HepG2 (cell line): ENCODE data around the gene KCND1. TPM values are rescaled to one million over a fixed set of nuclear protein-coding genes. Genes with fewer than 3 reads are reported as not detected.

Source experiments
- ARID2 ChIP-seq: sonication (generic); formaldehyde crosslinking; IDR thresholded peaks from 2 replicates; pipeline ENCODE4 v1.8.1; 2022; ENCODE audit warnings: mild to moderate bottlenecking, missing genetic modification reagents, borderline replicate concordance
- ASH2L ChIP-seq: fragments of 300-600, 200-600 bp; sonication (generic); IDR thresholded peaks from 2 replicates; pipeline ENCODE4 v1.7.0; 2017; ENCODE audit warnings: low read depth, mild to moderate bottlenecking, moderate library complexity, mixed read lengths, low read length; ENCODE audit not compliant: insufficient read length
- ATF7 ChIP-seq, 2 experiments: fragments of 450-650 bp in 1 of 2; sonication (generic) in 1 of 2; formaldehyde crosslinking in 1 of 2; IDR thresholded peaks; 2 replicates each; pipeline versions ENCODE4 v1.4.0 to v1.6.1; 2016 to 2020; ENCODE audit warnings: antibody characterized with exemption in 1 of 2, mild to moderate bottlenecking in 1 of 2, missing genetic modification reagents in 1 of 2
- BRCA1 ChIP-seq: sonication (generic); formaldehyde crosslinking; IDR thresholded peaks from 2 replicates; pipeline ENCODE4 v1.4.0; 2020; ENCODE audit warnings: missing genetic modification reagents
- CBFB ChIP-seq: sonication (generic); formaldehyde crosslinking; IDR thresholded peaks from 2 replicates; pipeline ENCODE4 v1.4.0; 2020; ENCODE audit warnings: missing genetic modification reagents
- CREM ChIP-seq, 2 experiments: sonication (generic) in 1 of 2; formaldehyde crosslinking in 1 of 2; IDR thresholded peaks; 2 replicates each; pipeline versions ENCODE4 v1.4.0 to v1.6.1; 2016 to 2020; ENCODE audit warnings: antibody characterized with exemption in 1 of 2, mild to moderate bottlenecking in 1 of 2, missing genetic modification reagents in 1 of 2
- HNRNPLL ChIP-seq: fragments of 200-400 bp; formaldehyde crosslinking; IDR thresholded peaks from 2 replicates; pipeline ENCODE4 v1.6.1; 2017; ENCODE audit warnings: mild to moderate bottlenecking, low read depth, low read length; ENCODE audit not compliant: poor library complexity, severe bottlenecking
- KMT2B ChIP-seq: IDR thresholded peaks from 2 replicates; pipeline ENCODE4 v1.6.1; 2016; ENCODE audit warnings: missing genetic modification reagents, missing compliant biosample characterization
- MIER2 ChIP-seq: IDR thresholded peaks from 2 replicates; pipeline ENCODE4 v1.6.1; 2016; ENCODE audit warnings: missing biosample characterization, missing genetic modification reagents
- MXD3 ChIP-seq: IDR thresholded peaks from 2 replicates; pipeline ENCODE4 v1.6.1; 2016; ENCODE audit warnings: mild to moderate bottlenecking, missing biosample characterization, missing genetic modification reagents
- RAD51 ChIP-seq: fragments of 450-650 bp; IDR thresholded peaks from 2 replicates; pipeline ENCODE4 v1.6.1; 2016; ENCODE audit warnings: borderline replicate concordance
- RFX1 ChIP-seq: fragments of 450-650 bp; IDR thresholded peaks from 2 replicates; pipeline ENCODE4 v1.6.1; 2017
- SALL1 ChIP-seq: sonication (generic); formaldehyde crosslinking; IDR thresholded peaks from 2 replicates; pipeline ENCODE4 v1.8.0; 2022; ENCODE audit warnings: mild to moderate bottlenecking, missing genetic modification reagents
- SCMH1 ChIP-seq: sonication (generic); formaldehyde crosslinking; IDR thresholded peaks from 2 replicates; pipeline ENCODE4 v1.9.0; 2021; ENCODE audit warnings: missing genetic modification reagents, mild to moderate bottlenecking, borderline replicate concordance
- ZFP90 ChIP-seq: sonication (generic); formaldehyde crosslinking; IDR thresholded peaks from 2 replicates; pipeline ENCODE4 v1.8.0; 2022; ENCODE audit warnings: missing genetic modification reagents, mild to moderate bottlenecking, inconsistent platforms, borderline replicate concordance
- ZNF530 ChIP-seq: sonication (generic); formaldehyde crosslinking; IDR thresholded peaks from 2 replicates; pipeline ENCODE4 v1.5.0; 2020; ENCODE audit warnings: low read depth, mild to moderate bottlenecking, missing genetic modification reagents
- ZNF569 ChIP-seq: sonication (generic); formaldehyde crosslinking; IDR thresholded peaks from 2 replicates; pipeline ENCODE4 v1.5.0; 2020; ENCODE audit warnings: mild to moderate bottlenecking, missing genetic modification reagents, moderate library complexity, borderline replicate concordance
- ZNF589 ChIP-seq: sonication (generic); formaldehyde crosslinking; conservative IDR thresholded peaks from 2 replicates; pipeline ENCODE4 v1.8.0; 2022; ENCODE audit warnings: mild to moderate bottlenecking, moderate library complexity, missing genetic modification reagents
- ZNF598 ChIP-seq: sonication (generic); formaldehyde crosslinking; IDR thresholded peaks from 2 replicates; pipeline ENCODE4 v1.5.1; 2020; ENCODE audit warnings: mild to moderate bottlenecking, missing genetic modification reagents, borderline replicate concordance
- ZNF616 ChIP-seq: sonication (generic); formaldehyde crosslinking; IDR thresholded peaks from 2 replicates; pipeline ENCODE4 v1.5.0; 2020; ENCODE audit warnings: low read depth, mild to moderate bottlenecking, missing genetic modification reagents
- ZNF619 ChIP-seq: sonication (generic); formaldehyde crosslinking; IDR thresholded peaks from 2 replicates; pipeline ENCODE4 v1.4.0; 2020; ENCODE audit warnings: mild to moderate bottlenecking, missing genetic modification reagents
- ZNF709 ChIP-seq: sonication (generic); formaldehyde crosslinking; IDR thresholded peaks from 2 replicates; pipeline ENCODE4 v1.5.0; 2020; ENCODE audit warnings: mild to moderate bottlenecking, missing genetic modification reagents
- polyA plus RNA-seq, 8 experiments: library from polyadenylated mRNA; depleted of rRNA in 3 of 8; stranded (reverse) in 7 of 8; unstranded in 1 of 8; fragments of >200 nt; fragmentation: Illumina TruSeq in 4 of 8; extraction: Trizol in 4 of 8; gene quantifications; 2 replicates each; pipeline versions ENCODE4 v1.2.1 to v1.2.3, GENCODE V29; 2011 to 2016; ENCODE audit warnings: low read depth in 4 of 8, missing spikeins in 1 of 8, mixed read lengths in 1 of 8; ENCODE audit not compliant: insufficient read depth in 1 of 8
- total RNA-seq, 5 experiments: library from RNA; depleted of rRNA; stranded (reverse); fragments of >200 nt; fragmentation: Illumina TruSeq; extraction: Trizol; gene quantifications; 2 replicates each; pipeline ENCODE4 v1.2.3, GENCODE V29; 2016; ENCODE audit warnings: low read depth in 1 of 5
- TF ChIP-seq, protein P1 (sequence below): IDR thresholded peaks from 2 replicates; pipeline ENCODE4 v1.6.1; 2016
- TF ChIP-seq, protein P2 (sequence below): sonication (generic); formaldehyde crosslinking; IDR thresholded peaks from 2 replicates; pipeline ENCODE4 v1.5.0; 2020; ENCODE audit warnings: missing genetic modification reagents
- TF ChIP-seq, protein P3 (sequence below): sonication (generic); formaldehyde crosslinking; conservative IDR thresholded peaks from 2 replicates; pipeline ENCODE4 v1.8.0; 2022; ENCODE audit warnings: mild to moderate bottlenecking, moderate library complexity, missing genetic modification reagents
- TF ChIP-seq, protein P4 (sequence below): IDR thresholded peaks from 2 replicates; pipeline ENCODE4 v1.6.1; 2018; ENCODE audit warnings: missing genetic modification reagents

Gene KCND1
- total and polyA plus RNA-seq, 2 of the 13 experiments (the other 11 are each of a cell fraction or from before 2014, with no cell fraction given), result 0.07 to 0.30 TPM

GRCh38 chrX:48957827-48958634 lies 13.6 kb downstream of the KCND1 start (continued):
- TF ChIP-seq CBFB (CRISPR knock-in tag), result no peak
- TF ChIP-seq, protein P1, sequence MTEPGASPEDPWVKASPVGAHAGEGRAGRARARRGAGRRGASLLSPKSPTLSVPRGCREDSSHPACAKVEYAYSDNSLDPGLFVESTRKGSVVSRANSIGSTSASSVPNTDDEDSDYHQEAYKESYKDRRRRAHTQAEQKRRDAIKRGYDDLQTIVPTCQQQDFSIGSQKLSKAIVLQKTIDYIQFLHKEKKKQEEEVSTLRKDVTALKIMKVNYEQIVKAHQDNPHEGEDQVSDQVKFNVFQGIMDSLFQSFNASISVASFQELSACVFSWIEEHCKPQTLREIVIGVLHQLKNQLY (CRISPR knock-in tag), result no peak
- TF ChIP-seq, protein P2, sequence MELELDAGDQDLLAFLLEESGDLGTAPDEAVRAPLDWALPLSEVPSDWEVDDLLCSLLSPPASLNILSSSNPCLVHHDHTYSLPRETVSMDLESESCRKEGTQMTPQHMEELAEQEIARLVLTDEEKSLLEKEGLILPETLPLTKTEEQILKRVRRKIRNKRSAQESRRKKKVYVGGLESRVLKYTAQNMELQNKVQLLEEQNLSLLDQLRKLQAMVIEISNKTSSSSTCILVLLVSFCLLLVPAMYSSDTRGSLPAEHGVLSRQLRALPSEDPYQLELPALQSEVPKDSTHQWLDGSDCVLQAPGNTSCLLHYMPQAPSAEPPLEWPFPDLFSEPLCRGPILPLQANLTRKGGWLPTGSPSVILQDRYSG (CRISPR knock-in tag), result no peak
- TF ChIP-seq, protein P3, sequence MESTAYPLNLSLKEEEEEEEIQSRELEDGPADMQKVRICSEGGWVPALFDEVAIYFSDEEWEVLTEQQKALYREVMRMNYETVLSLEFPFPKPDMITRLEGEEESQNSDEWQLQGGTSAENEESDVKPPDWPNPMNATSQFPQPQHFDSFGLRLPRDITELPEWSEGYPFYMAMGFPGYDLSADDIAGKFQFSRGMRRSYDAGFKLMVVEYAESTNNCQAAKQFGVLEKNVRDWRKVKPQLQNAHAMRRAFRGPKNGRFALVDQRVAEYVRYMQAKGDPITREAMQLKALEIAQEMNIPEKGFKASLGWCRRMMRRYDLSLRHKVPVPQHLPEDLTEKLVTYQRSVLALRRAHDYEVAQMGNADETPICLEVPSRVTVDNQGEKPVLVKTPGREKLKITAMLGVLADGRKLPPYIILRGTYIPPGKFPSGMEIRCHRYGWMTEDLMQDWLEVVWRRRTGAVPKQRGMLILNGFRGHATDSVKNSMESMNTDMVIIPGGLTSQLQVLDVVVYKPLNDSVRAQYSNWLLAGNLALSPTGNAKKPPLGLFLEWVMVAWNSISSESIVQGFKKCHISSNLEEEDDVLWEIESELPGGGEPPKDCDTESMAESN (CRISPR knock-in tag), result no peak
- TF ChIP-seq ZNF619 (CRISPR knock-in tag), result no peak
- peak; percentile 28 for TF ChIP-seq HNRNPLL
- no peak; the same call in none of the 2 replicates for TF ChIP-seq SALL1 (CRISPR knock-in tag)
- no peak for TF ChIP-seq ZNF598
- peak; percentile 74 for TF ChIP-seq ASH2L
- no peak for TF ChIP-seq BRCA1 (CRISPR knock-in tag)
- TF ChIP-seq ZNF616 (CRISPR knock-in tag), result no peak
- TF ChIP-seq ZFP90, result no peak
- 0 out of 2 replicates have a peak, but pooled peaks have one; percentile 53 for TF ChIP-seq ZNF709 (CRISPR knock-in tag)
- TF ChIP-seq KMT2B (CRISPR knock-in tag), result no peak
- peak; percentile 91 for TF ChIP-seq CREM (IDR thresholded peaks at IDR 0.05)
- no peak for TF ChIP-seq CREM (CRISPR knock-in tag; IDR thresholded peaks at IDR 0.05)
- no peak for TF ChIP-seq MIER2 (CRISPR knock-in tag)
- no peak for TF ChIP-seq ARID2 (CRISPR knock-in tag)
- no peak for TF ChIP-seq ZNF530 (CRISPR knock-in tag)
- no peak for TF ChIP-seq ATF7 (IDR thresholded peaks at IDR 0.05)
- TF ChIP-seq ATF7 (CRISPR knock-in tag; IDR thresholded peaks at IDR 0.05), result 0 out of 2 replicates have a peak, but pooled peaks have one; percentile 13
- TF ChIP-seq ZNF569 (CRISPR knock-in tag), result no peak
- TF ChIP-seq MXD3 (CRISPR knock-in tag), result no peak
- no peak for TF ChIP-seq RAD51
- TF ChIP-seq RFX1, result peak; percentile 78
- TF ChIP-seq ZNF589 (CRISPR knock-in tag), result no peak
- no peak for TF ChIP-seq SCMH1 (CRISPR knock-in tag)
- TF ChIP-seq, protein P4, sequence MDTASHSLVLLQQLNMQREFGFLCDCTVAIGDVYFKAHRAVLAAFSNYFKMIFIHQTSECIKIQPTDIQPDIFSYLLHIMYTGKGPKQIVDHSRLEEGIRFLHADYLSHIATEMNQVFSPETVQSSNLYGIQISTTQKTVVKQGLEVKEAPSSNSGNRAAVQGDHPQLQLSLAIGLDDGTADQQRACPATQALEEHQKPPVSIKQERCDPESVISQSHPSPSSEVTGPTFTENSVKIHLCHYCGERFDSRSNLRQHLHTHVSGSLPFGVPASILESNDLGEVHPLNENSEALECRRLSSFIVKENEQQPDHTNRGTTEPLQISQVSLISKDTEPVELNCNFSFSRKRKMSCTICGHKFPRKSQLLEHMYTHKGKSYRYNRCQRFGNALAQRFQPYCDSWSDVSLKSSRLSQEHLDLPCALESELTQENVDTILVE (CRISPR knock-in tag), result peak; percentile 32; the same call in 1 of the 2 replicates
